Measurements from ENCODE around the gene UNC13A. TPM values are rescaled to one million over a fixed set of nuclear protein-coding genes. Genes with fewer than 3 reads are reported as not detected.

UNC13A gene
- total and polyA plus RNA-seq, 2 of the 8 experiments (the other 6 are each of a cell fraction or from before 2014, with no cell fraction given) = 13.1 to 47.6 TPM

DNA sequence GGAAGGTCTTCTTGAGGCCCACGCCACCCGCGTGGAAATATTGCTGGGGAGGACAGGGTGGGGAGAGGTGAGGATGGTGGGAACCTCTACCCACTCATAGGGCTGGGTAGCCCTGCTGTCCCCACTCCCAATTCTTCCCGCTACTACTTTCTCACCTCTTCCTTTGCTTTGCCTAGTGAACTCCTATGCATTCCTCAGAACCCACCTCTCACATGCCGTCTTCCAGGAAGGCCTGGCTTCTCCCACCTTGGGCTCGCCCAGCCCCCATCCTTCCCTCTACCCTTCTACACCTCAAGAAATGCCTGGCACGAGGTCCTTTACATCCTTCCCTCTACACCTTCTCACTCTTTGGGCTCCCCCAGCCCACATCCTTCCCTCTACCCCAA, 70.4 kb downstream of the UNC13A start:
- Histone ChIP-seq H2AK5ac (ENCODE audit: low read depth, low read length) (no peak overlapping the region), H2BK20ac (ENCODE audit: low read length) (no peak overlapping the region), H3K9me3 (ENCODE audit: insufficient read depth in 2 of 2, low read depth in 1 of 2, low read length in 1 of 2) (no peaks in the 10 kb centered on the region), H2BK12ac (ENCODE audit: low read depth, low read length) (no peak overlapping the region), H4K91ac (replicated peaks; ENCODE audit: insufficient read length, low read length) (no peak overlapping the region), H3K4me2 (ENCODE audit: insufficient read depth in 1 of 2, low read depth in 2 of 2, low read length in 2 of 2) (no peak overlapping the region), H3K23me2 (ENCODE audit: low read depth, low read length) (no peaks in the 10 kb centered on the region), H4K8ac (ENCODE audit: extremely low read depth, insufficient read depth, low read length) (no peak overlapping the region), H4K20me1 (replicated peaks in 1 of 2; ENCODE audit: control insufficient read depth in 1 of 2, insufficient read depth in 2 of 2, low read length in 2 of 2) (peaks cover 3 to 4% of the 10 kb centered on the region in 2 experiments), H3K27me3 (replicated peaks in 1 of 4; ENCODE audit: control insufficient read depth in 3 of 4, extremely low read depth in 1 of 4, insufficient read depth in 3 of 4, low read length in 3 of 4) (no peaks in the 10 kb centered on the region), H3K14ac (ENCODE audit: insufficient read length) (no peak overlapping the region), H3K4me3 (ENCODE audit: extremely low read depth in 1 of 4, insufficient read depth in 2 of 4, low read depth in 3 of 4, low read length in 4 of 4) (no peak overlapping the region), H3K4ac (replicated peaks; ENCODE audit: insufficient read length, low read depth, low read length) (no peak overlapping the region), H3K36me3 (ENCODE audit: control insufficient read depth in 2 of 4, insufficient read depth in 4 of 4, low read length in 3 of 4) (peaks cover 0 to 6% (median 3%) of the 10 kb centered on the region in 4 experiments; a peak in 4 of 8 replicates), H3K9ac (replicated peaks in 1 of 4; ENCODE audit: extremely low read depth in 1 of 4, low read depth in 3 of 4, low read length in 3 of 4) (no peak overlapping the region), H3K79me2 (ENCODE audit: control insufficient read depth in 1 of 2, insufficient read depth in 2 of 2, low read length in 2 of 2) (no peaks in the 10 kb centered on the region), H3K79me1 (ENCODE audit: low read depth, low read length) (no peaks in the 10 kb centered on the region; the same call in 1 of the 2 replicates), H3K18ac (ENCODE audit: extremely low read depth, low read length) (no peak overlapping the region), H4K5ac (ENCODE audit: insufficient read length, low read depth, low read length) (no peak overlapping the region), H3K4me1 (replicated peaks in 1 of 4; ENCODE audit: control insufficient read depth in 3 of 4, insufficient read depth in 4 of 4, low read length in 3 of 4) (no peaks in the 10 kb centered on the region), H2BK15ac (ENCODE audit: low read length) (no peak overlapping the region), H3K56ac (replicated peaks; ENCODE audit: insufficient read length, low read depth, low read length) (no peak overlapping the region), H2AFZ (ENCODE audit: low read length) (no peak overlapping the region), H3K23ac (ENCODE audit: insufficient read length) (no peak overlapping the region), H3K27ac (ENCODE audit: low read depth, low read length) (no peak overlapping the region), H2BK120ac (replicated peaks; ENCODE audit: low read depth, low read length) (no peak overlapping the region), H2BK5ac (ENCODE audit: low read depth, low read length) (no peak overlapping the region)
- ChIA-PET POLR2A (ENCODE audit: partially characterized antibody) (interaction anchor here (1.1 to 2.4 kb wide), 2 partner anchors 13 kb away, joined by 3 to 9 read pairs; no protein-coding TSS in a partner anchor), CTCF (ENCODE audit: partially characterized antibody) (interaction anchor here (1.0 to 2.3 kb wide), 3 partner anchors 11 to 59 kb away, joined by 3 to 7 read pairs (median 7); no protein-coding TSS in a partner anchor)
- no peak for DNase-seq (ENCODE audit: low read depth in 1 of 2, low spot score in 2 of 2)
- WGBS, 2 experiments (ENCODE audit: extremely low coverage in 1 of 2, insufficient coverage in 1 of 2, insufficient read length in 1 of 2, insufficient replicate concordance in 2 of 2, low coverage in 1 of 2, low lambda C conversion rate in 2 of 2, missing lambda C conversion rate in 1 of 2) = 94% methylated on average over 7 of the region's 7 CpGs; no CpG with 5 or more reads in 1 of the 2 experiments
- TF ChIP-seq PHF8 (conservative IDR thresholded peaks at IDR 0.05; ENCODE audit: low read depth, low read length) (no peak), SP2 (IDR thresholded peaks at IDR 0.05; ENCODE audit: low read length) (no peak), TEAD4 (IDR thresholded peaks at IDR 0.05; ENCODE audit: low read depth, low read length) (no peak)
- FAIRE-seq = no peak
